HCT116 (cell line): ENCODE results near the gene KIF5C. TPM values are rescaled to one million over a fixed set of nuclear protein-coding genes. Genes with fewer than 3 reads are reported as not detected.

ENCODE experiments used
- ATAC-seq: fragments of 200-7000 bp; cut with Tn5 transposase; 2 replicates; pipeline ENCODE4 v1.9.1; 2020; ENCODE audit warnings: mild to moderate bottlenecking, moderate library complexity
- BruUV-seq: library from RNA; stranded (reverse); fragments of 400-500 nt; replicated peaks from 2 replicates; lab custom pipeline; 2021; lab: Mats Ljungman, UMichigan
- CTCF ChIA-PET: fragments of 300-600 bp; sonication (Branson Sonifier 250); formaldehyde crosslinking; loops from one replicate; lab custom pipeline; 2021; ENCODE audit warnings: antibody characterized with exemption; lab: Charles Lee
- POLR2A ChIA-PET: fragments of 300-600, 350-600 bp; sonication (Branson Sonifier 250); formaldehyde crosslinking; loops from one replicate; lab custom pipeline; 2021; ENCODE audit warnings: antibody characterized with exemption; lab: Charles Lee
- RAD21 ChIA-PET, 2 experiments: fragments of 300-600 bp; sonication (Branson Sonifier 250); formaldehyde crosslinking; loops; one replicate each; lab custom pipeline; 2023; ENCODE audit warnings: low total read pairs in 2 of 2; ENCODE audit not compliant: uncharacterized antibody in 2 of 2, unreplicated experiment in 2 of 2, low non-redundant PET in 1 of 2; lab: Charles Lee
- DNase-seq: peaks from one replicate; pipeline ENCODE4 v3.0.0-alpha.2; 2010; ENCODE audit warnings: low read depth, low spot score
- H2AFZ ChIP-seq: fragments of 200-600 bp; shearing (Covaris generic), sonication (generic); 2 replicates; pipeline ENCODE4 v1.6.1; 2017; ENCODE audit warnings: low read depth, mixed run types, mixed read lengths, antibody characterized with exemption, low read length; ENCODE audit not compliant: poor library complexity, severe bottlenecking
- H3K27ac ChIP-seq: 2 replicates; pipeline ENCODE4 v1.5.1; 2012; ENCODE audit warnings: low read depth, low read length
- H3K27me3 ChIP-seq: fragments of 200-600 bp; sonication (generic); 2 replicates; pipeline ENCODE4 v1.6.1; 2016; ENCODE audit warnings: mixed run types, low read length, mixed read lengths; ENCODE audit not compliant: insufficient read depth
- H3K36me3 ChIP-seq, 2 experiments: fragments of 200-500 bp in 1 of 2; fragments of 200-600 bp in 1 of 2; sonication (Bioruptor generic) in 1 of 2; sonication (generic) in 1 of 2; 2 replicates each; pipeline versions ENCODE4 v1.5.1 to v1.6.1; 2014 to 2016; ENCODE audit warnings: low read length in 2 of 2, inconsistent platforms in 1 of 2, mixed read lengths in 1 of 2, mixed run types in 1 of 2; ENCODE audit not compliant: insufficient read depth in 2 of 2, control insufficient read depth in 1 of 2
- H3K4me1 ChIP-seq, 2 experiments: fragments of 200-600 bp in 1 of 2; sonication (generic) in 1 of 2; 2 replicates each; pipeline versions ENCODE4 v1.5.1 to v1.6.1; 2012 to 2017; ENCODE audit warnings: low read length in 2 of 2, inconsistent platforms in 1 of 2, mild to moderate bottlenecking in 1 of 2, mixed read lengths in 1 of 2, mixed run types in 1 of 2, moderate library complexity in 1 of 2; ENCODE audit not compliant: insufficient read depth in 2 of 2, control insufficient read depth in 1 of 2
- H3K4me2 ChIP-seq: fragments of 200-600 bp; sonication (generic); 2 replicates; pipeline ENCODE4 v1.6.1; 2017; ENCODE audit warnings: mixed run types, low read length, mixed read lengths
- H3K4me3 ChIP-seq, 2 experiments: fragments of 200-600 bp in 1 of 2; sonication (generic) in 1 of 2; replicated peaks in 1 of 2; 2 replicates each; pipeline ENCODE4 v1.5.1; 2011 to 2016; ENCODE audit warnings: low read length in 2 of 2, control low read depth in 1 of 2, low read depth in 1 of 2, mild to moderate bottlenecking in 1 of 2, mixed read lengths in 1 of 2, mixed run types in 1 of 2
- H3K79me2 ChIP-seq: fragments of 200-600 bp; sonication (generic); 2 replicates; pipeline ENCODE4 v1.6.1; 2017; ENCODE audit warnings: mild to moderate bottlenecking, mixed run types, low read length, moderate library complexity, mixed read lengths; ENCODE audit not compliant: insufficient read depth
- H3K9ac ChIP-seq: fragments of 200-600 bp; sonication (generic); 2 replicates; pipeline ENCODE4 v1.6.1; 2016; ENCODE audit warnings: low read length, mixed read lengths
- H3K9me2 ChIP-seq: fragments of 200-600 bp; sonication (generic), shearing (Covaris generic); 2 replicates; pipeline ENCODE4 v1.6.1; 2017; ENCODE audit warnings: mixed run types, mild to moderate bottlenecking, moderate library complexity; ENCODE audit not compliant: insufficient read depth
- H3K9me3 ChIP-seq, 2 experiments: fragments of 200-500 bp in 1 of 2; fragments of 200-600 bp in 1 of 2; sonication (Bioruptor generic) in 1 of 2; sonication (generic) in 1 of 2; 2 replicates each; pipeline ENCODE4 v1.6.1; 2014 to 2017; ENCODE audit warnings: low read length in 2 of 2, mixed read lengths in 2 of 2, inconsistent platforms in 1 of 2, low read depth in 1 of 2, mild to moderate bottlenecking in 1 of 2, mixed run types in 1 of 2, moderate library complexity in 1 of 2; ENCODE audit not compliant: control insufficient read depth in 1 of 2, insufficient read depth in 1 of 2
- H4K20me1 ChIP-seq: fragments of 200-600 bp; sonication (generic), shearing (Covaris generic); 2 replicates; pipeline ENCODE4 v1.6.1; 2017; ENCODE audit warnings: mixed run types, mild to moderate bottlenecking, moderate library complexity; ENCODE audit not compliant: insufficient read depth
- ATF3 ChIP-seq: IDR thresholded peaks from 2 replicates; pipeline ENCODE4 v1.6.1; 2012
- CBX3 ChIP-seq: IDR thresholded peaks from 2 replicates; pipeline ENCODE4 v1.6.1; 2012; ENCODE audit warnings: low read depth
- ELF1 ChIP-seq: IDR thresholded peaks from 2 replicates; pipeline ENCODE4 v1.6.1; 2012; ENCODE audit warnings: low read depth, borderline replicate concordance
- JUND ChIP-seq: IDR thresholded peaks from 2 replicates; pipeline ENCODE4 v1.6.1; 2012
- POLR2A ChIP-seq: IDR thresholded peaks from 2 replicates; pipeline ENCODE4 v1.7.0; 2011; ENCODE audit warnings: borderline replicate concordance; ENCODE audit not compliant: insufficient read depth, insufficient read length; ENCODE audit errors: extremely low read depth
- POLR2AphosphoS5 ChIP-seq: IDR thresholded peaks from 2 replicates; pipeline ENCODE4 v1.6.1; 2011; ENCODE audit warnings: mild to moderate bottlenecking, low read depth, low read length, moderate library complexity
- REST ChIP-seq: IDR thresholded peaks from 2 replicates; pipeline ENCODE4 v1.6.1; 2012; ENCODE audit warnings: low read depth
- SIN3A ChIP-seq: IDR thresholded peaks from 2 replicates; pipeline ENCODE4 v1.6.1; 2012; ENCODE audit warnings: low read depth
- SP1 ChIP-seq: IDR thresholded peaks from 2 replicates; pipeline ENCODE4 v1.6.1; 2012; ENCODE audit warnings: low read depth
- SRF ChIP-seq: IDR thresholded peaks from 2 replicates; pipeline ENCODE4 v1.6.1; 2012; ENCODE audit warnings: low read depth
- YY1 ChIP-seq: IDR thresholded peaks from 2 replicates; pipeline ENCODE4 v1.6.1; 2011; ENCODE audit warnings: low read length, low read depth, moderate library complexity, mild to moderate bottlenecking; ENCODE audit not compliant: insufficient replicate concordance; ENCODE audit errors: extremely low read depth
- ZBTB33 ChIP-seq: IDR thresholded peaks from 2 replicates; pipeline ENCODE4 v1.6.1; 2011; ENCODE audit warnings: mild to moderate bottlenecking, low read length, moderate library complexity; ENCODE audit not compliant: insufficient replicate concordance; ENCODE audit errors: extremely low read depth
- ZFX ChIP-seq: fragments of 450-650 bp; IDR thresholded peaks from 2 replicates; pipeline ENCODE4 v1.6.1; 2017
- ZNF274 ChIP-seq: fragments of 200-500 bp; sonication (Bioruptor generic); IDR thresholded peaks from 2 replicates; pipeline ENCODE4 v1.6.1; 2014; ENCODE audit warnings: mild to moderate bottlenecking, low read depth, low read length, inconsistent platforms
- intact Hi-C: fragments of 100-400 bp; cut with micrococcal nuclease; formaldehyde crosslinking; loops from 2 replicates; pipeline ENCODE4 v1.10.0; 2022
- total RNA-seq: library from RNA; stranded (reverse); gene quantifications from one replicate; pipeline ENCODE4 v1.2.1, GENCODE V29; 2021; ENCODE audit not compliant: unreplicated experiment

KIF5C gene
- total RNA-seq, 1 experiment from 2014 or later, result 6.5 TPM

- TF ChIP-seq REST, result no peak
- no peak for TF ChIP-seq ATF3
- no peak for TF ChIP-seq ZFX
- TF ChIP-seq ELF1, result no peak
- TF ChIP-seq SIN3A, result no peak
Observed at GRCh38 chr2:148949348-148949747, 74.3 kb downstream of the KIF5C start (continued).

DNA sequence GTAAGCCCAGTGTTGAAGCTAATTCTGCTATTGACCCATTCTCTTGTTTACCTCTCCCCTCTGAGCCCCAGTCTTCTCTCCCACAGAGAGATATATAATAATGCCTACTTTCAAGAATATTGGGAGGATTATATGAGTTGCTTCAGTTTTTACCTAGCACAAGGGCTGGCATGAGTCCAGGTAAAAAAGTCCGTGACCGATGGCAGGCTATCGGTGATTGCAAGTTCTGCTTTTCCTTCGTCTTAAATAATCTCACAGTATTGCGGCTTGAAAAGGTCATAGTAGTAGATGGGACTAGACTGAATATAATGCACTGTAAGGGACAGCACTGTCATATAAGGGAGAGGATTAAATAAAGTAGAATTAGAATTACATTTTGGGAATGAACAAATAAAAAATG, 77.6 kb downstream of the KIF5C start:
- Histone ChIP-seq H3K27me3 (no peaks in the 10 kb centered on the region), H3K36me3 (no peaks in the 10 kb centered on the region), H3K9me3 (no peaks in the 10 kb centered on the region), H3K27ac (no peak overlapping the region), H3K4me1 (no peaks in the 10 kb centered on the region), H3K9me2 (no peaks in the 10 kb centered on the region), H3K9ac (no peak overlapping the region), H3K79me2 (no peaks in the 10 kb centered on the region), H3K4me3 (no peak overlapping the region), H4K20me1 (no peaks in the 10 kb centered on the region), H2AFZ (no peak overlapping the region), H3K4me2 (no peak overlapping the region)
- DNase-seq (no peak), ATAC-seq (no peak)
- POLR2A ChIA-PET, result no interaction called here
- BruUV-seq, result no TSS peak
- TF ChIP-seq REST (no peak), SP1 (no peak), ATF3 (no peak), POLR2AphosphoS5 (no peak), ZBTB33 (no peak), POLR2A (no peak), SRF (no peak), YY1 (no peak), JUND (no peak), ZNF274 (no peak), CBX3 (no peak)
- CTCF ChIA-PET, result no interaction called here
- intact Hi-C loops, result no loop called here
- RAD21 ChIA-PET, result no interaction called here
